ENCODE measurements around the gene AKAIN1.

Gene AKAIN1, protein sequence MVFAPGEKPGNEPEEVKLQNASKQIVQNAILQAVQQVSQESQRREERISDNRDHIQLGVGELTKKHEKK

GRCh38 chr18:5197032-5197434 is at the start of gene AKAIN1:
Gene AKAIN1, minus strand, starts transcription at chr18:5197257. Its CDS starts 204 bp downstream, at chr18:5197053.
- H3K4me3 ChIP-seq (ENCODE audit: insufficient read depth, low read length, poor library complexity, severe bottlenecking), result no peak within 1 kb of the TSS
- no peaks in the 10 kb centered on the region for H3K27me3 ChIP-seq (ENCODE audit: low read length)
- H3K9me2 ChIP-seq (replicated peaks; ENCODE audit: insufficient read depth, low read length), result no peaks in the 10 kb centered on the region
- H3K4me2 ChIP-seq (ENCODE audit: low read depth, low read length, poor library complexity, severe bottlenecking), result no peak within 1 kb of the TSS
- H4K20me1 ChIP-seq (ENCODE audit: low read depth, low read length), result no peaks in the 10 kb centered on the region
- no peaks in the 10 kb centered on the region for H3K9me3 ChIP-seq (ENCODE audit: insufficient read depth, low read length)
- H2AFZ ChIP-seq (ENCODE audit: low read depth, low read length, severe bottlenecking), result no peak within 1 kb of the TSS
- no peaks in the 10 kb centered on the region for H3F3A ChIP-seq (ENCODE audit: insufficient read depth)
- H3K9ac ChIP-seq (ENCODE audit: low read length), result no peak within 1 kb of the TSS
- TF ChIP-seq EZH2phosphoT487 (conservative IDR thresholded peaks at IDR 0.05; ENCODE audit: low read length) (no peak), CTCF (IDR thresholded peaks at IDR 0.05; ENCODE audit: insufficient read depth, low read length, poor library complexity, severe bottlenecking) (no peak)
- no peaks in the 10 kb centered on the region for H3K36me3 ChIP-seq (ENCODE audit: low read length)
- H3K27ac ChIP-seq (ENCODE audit: low read depth, low read length), result no peak within 1 kb of the TSS
- no peaks in the 10 kb centered on the region for H3K79me2 ChIP-seq (ENCODE audit: insufficient read depth, low read length)

DNA sequence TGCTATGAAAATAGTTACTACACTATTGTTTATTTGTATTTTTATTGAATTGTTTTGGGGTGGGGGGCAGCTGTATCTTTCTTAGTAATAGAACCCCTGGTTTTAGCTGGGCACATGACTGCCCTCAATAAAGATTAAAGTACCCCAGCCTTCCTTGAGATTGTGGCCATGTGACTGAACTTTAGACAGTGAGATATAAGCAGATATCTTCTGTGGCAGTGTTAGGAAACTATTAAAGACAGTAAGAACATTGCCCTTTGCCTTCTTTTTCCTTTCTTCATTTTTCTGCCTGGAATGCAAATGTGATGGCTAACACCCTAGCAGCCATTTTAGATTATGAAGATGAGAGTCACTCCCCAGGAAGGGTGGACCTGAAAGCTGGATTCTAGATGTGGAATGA is 47.9 kb upstream of the AKAIN1 start:
- Histone ChIP-seq H3K4me2 (ENCODE audit: low read depth, low read length, poor library complexity, severe bottlenecking) (no peak overlapping the region), H3K9me3 (ENCODE audit: insufficient read depth, low read length) (no peaks in the 10 kb centered on the region), H2AFZ (ENCODE audit: low read depth, low read length, severe bottlenecking) (no peak overlapping the region), H3F3A (ENCODE audit: insufficient read depth) (no peaks in the 10 kb centered on the region), H4K20me1 (ENCODE audit: low read depth, low read length) (no peaks in the 10 kb centered on the region), H3K9me2 (replicated peaks; ENCODE audit: insufficient read depth, low read length) (no peaks in the 10 kb centered on the region), H3K36me3 (ENCODE audit: low read length) (peaks cover 9% of the 10 kb centered on the region; the same call in 1 of the 2 replicates), H3K27ac (ENCODE audit: low read depth, low read length) (no peak overlapping the region), H3K9ac (ENCODE audit: low read length) (no peak overlapping the region), H3K79me2 (ENCODE audit: insufficient read depth, low read length) (peaks cover 6% of the 10 kb centered on the region), H3K27me3 (ENCODE audit: low read length) (no peaks in the 10 kb centered on the region), H3K4me3 (ENCODE audit: insufficient read depth, low read length, poor library complexity, severe bottlenecking) (no peak overlapping the region)
- TF ChIP-seq CTCF (IDR thresholded peaks at IDR 0.05; ENCODE audit: insufficient read depth, low read length, poor library complexity, severe bottlenecking) (no peak), EZH2phosphoT487 (conservative IDR thresholded peaks at IDR 0.05; ENCODE audit: low read length) (no peak)

DNA sequence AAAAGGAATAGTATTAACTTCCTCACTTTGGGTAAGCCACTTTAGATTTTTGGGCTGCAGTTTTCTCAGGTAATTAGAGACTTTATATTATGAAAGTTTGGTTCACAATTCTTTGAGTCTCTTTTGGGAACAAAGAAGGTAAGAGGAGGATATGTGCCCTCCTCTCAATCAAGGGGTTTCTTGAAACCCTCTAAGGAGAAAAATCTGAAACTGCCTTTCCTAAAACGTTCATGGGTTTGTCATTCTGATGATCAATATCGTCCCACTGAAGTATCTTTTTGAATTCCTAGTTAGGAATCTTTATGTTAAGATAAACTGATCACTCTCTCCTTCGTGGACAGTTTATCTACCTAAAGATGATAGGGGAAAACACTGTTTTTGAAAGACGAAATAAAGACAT is 42.4 kb upstream of the AKAIN1 start:
- Histone ChIP-seq H3K27me3 (ENCODE audit: low read length) (no peaks in the 10 kb centered on the region), H3K27ac (ENCODE audit: low read depth, low read length) (no peak overlapping the region), H3K4me3 (ENCODE audit: insufficient read depth, low read length, poor library complexity, severe bottlenecking) (peak overlapping the region; percentile 86), H4K20me1 (ENCODE audit: low read depth, low read length) (no peaks in the 10 kb centered on the region), H3K9me2 (replicated peaks; ENCODE audit: insufficient read depth, low read length) (no peaks in the 10 kb centered on the region), H3F3A (ENCODE audit: insufficient read depth) (no peaks in the 10 kb centered on the region), H3K4me2 (ENCODE audit: low read depth, low read length, poor library complexity, severe bottlenecking) (peak overlapping the region; percentile 95), H3K9me3 (ENCODE audit: insufficient read depth, low read length) (no peaks in the 10 kb centered on the region), H2AFZ (ENCODE audit: low read depth, low read length, severe bottlenecking) (no peak overlapping the region), H3K36me3 (ENCODE audit: low read length) (peaks cover 9% of the 10 kb centered on the region; the same call in 1 of the 2 replicates), H3K9ac (ENCODE audit: low read length) (peak overlapping the region; percentile 93), H3K79me2 (ENCODE audit: insufficient read depth, low read length) (peaks cover 16% of the 10 kb centered on the region)
- no peak for TF ChIP-seq CTCF (IDR thresholded peaks at IDR 0.05; ENCODE audit: insufficient read depth, low read length, poor library complexity, severe bottlenecking)
- no peak for TF ChIP-seq EZH2phosphoT487 (conservative IDR thresholded peaks at IDR 0.05; ENCODE audit: low read length)

Data from SU-DHL-6 (cell line).